GM23338 (cell line): ENCODE data around the gene MOB3C. TPM values are rescaled to one million over a fixed set of nuclear protein-coding genes. Genes with fewer than 3 reads are reported as not detected.

ENCODE experiments used
- ATAC-seq: fragments of 200-7000 bp; cut with Tn5 transposase; 3 replicates; pipeline ENCODE4 v1.9.1; 2020
- DNase-seq: peaks from one replicate; pipeline ENCODE4 v3.0.0-alpha.2; 2015; ENCODE audit warnings: low spot score
- H2AFZ ChIP-seq: fragments of 200-600 bp; sonication (generic); 2 replicates; pipeline ENCODE4 v1.8.0; 2016; ENCODE audit warnings: antibody characterized with exemption, mild to moderate bottlenecking, moderate library complexity
- H3F3A ChIP-seq: fragments of 200-600 bp; sonication (generic); replicated peaks from 2 replicates; pipeline ENCODE4 v1.8.0; 2017; ENCODE audit warnings: antibody characterized with exemption, mixed run types, low read depth
- H3K27ac ChIP-seq: fragments of 200-600 bp; sonication (generic); 2 replicates; pipeline ENCODE4 v1.6.1; 2016; ENCODE audit warnings: low read depth
- H3K27me3 ChIP-seq: fragments of 200-600 bp; sonication (generic); 2 replicates; pipeline ENCODE4 v1.8.0; 2016; ENCODE audit warnings: mild to moderate bottlenecking, mixed run types, moderate library complexity; ENCODE audit not compliant: insufficient read depth
- H3K36me3 ChIP-seq: fragments of 200-600 bp; sonication (generic); 2 replicates; pipeline ENCODE4 v1.8.0; 2016; ENCODE audit warnings: mild to moderate bottlenecking; ENCODE audit not compliant: insufficient read depth
- H3K4me1 ChIP-seq: fragments of 200-600 bp; sonication (generic); 2 replicates; pipeline ENCODE4 v1.8.0; 2016; ENCODE audit warnings: mild to moderate bottlenecking, moderate library complexity; ENCODE audit not compliant: insufficient read depth
- H3K4me2 ChIP-seq: fragments of 200-600 bp; sonication (generic); 2 replicates; pipeline ENCODE4 v1.7.1; 2017; ENCODE audit warnings: mixed run types
- H3K4me3 ChIP-seq: fragments of 200-600 bp; sonication (generic); 2 replicates; pipeline ENCODE4 v1.6.1; 2016; ENCODE audit warnings: mixed run types
- H3K79me2 ChIP-seq: fragments of 200-600 bp; sonication (generic); replicated peaks from 2 replicates; pipeline ENCODE4 v1.8.0; 2017; ENCODE audit warnings: mild to moderate bottlenecking; ENCODE audit not compliant: insufficient read depth
- H3K9me2 ChIP-seq: fragments of 200-600 bp; sonication (generic); 2 replicates; pipeline ENCODE4 v1.8.0; 2017; ENCODE audit not compliant: insufficient read depth
- H4K20me1 ChIP-seq: fragments of 200-600 bp; sonication (generic); replicated peaks from 2 replicates; pipeline ENCODE4 v1.8.0; 2017; ENCODE audit warnings: mild to moderate bottlenecking; ENCODE audit not compliant: insufficient read depth
- H3K27ac Mint-ChIP-seq: 2 replicates; pipeline ENCODE4 v1.8.0; 2020; ENCODE audit warnings: inconsistent platforms, mild to moderate bottlenecking, moderate library complexity, mixed read lengths
- H3K27me3 Mint-ChIP-seq: 3 replicates; pipeline ENCODE4 v1.8.0; 2022; ENCODE audit warnings: low read depth, mild to moderate bottlenecking, moderate library complexity, mixed read lengths, inconsistent platforms; ENCODE audit not compliant: insufficient read depth, poor library complexity
- H3K36me3 Mint-ChIP-seq: 3 replicates; pipeline ENCODE4 v1.8.0; 2021; ENCODE audit warnings: low read depth, mild to moderate bottlenecking, inconsistent platforms, moderate library complexity, mixed read lengths
- H3K4me1 Mint-ChIP-seq: 3 replicates; pipeline ENCODE4 v1.8.0; 2020; ENCODE audit warnings: mild to moderate bottlenecking, inconsistent platforms, mixed read lengths
- H3K4me3 Mint-ChIP-seq: 3 replicates; pipeline ENCODE4 v1.8.0; 2021; ENCODE audit warnings: moderate library complexity, mild to moderate bottlenecking, inconsistent platforms, mixed read lengths
- H3K9me3 Mint-ChIP-seq: 3 replicates; pipeline ENCODE4 v1.8.0; 2020; ENCODE audit warnings: moderate library complexity, mild to moderate bottlenecking, inconsistent platforms, mixed read lengths
- CTCF ChIP-seq, 2 experiments: fragments of 200-600 bp in 1 of 2; sonication (generic) in 1 of 2; conservative IDR thresholded peaks; 2 replicates each; pipeline versions ENCODE4 v1.5.1 to v1.6.1; 2016 to 2017; ENCODE audit warnings: antibody characterized with exemption in 2 of 2, low read depth in 2 of 2, mild to moderate bottlenecking in 2 of 2, moderate library complexity in 1 of 2
- EZH2phosphoT487 ChIP-seq: fragments of 200-600 bp; sonication (generic); IDR thresholded peaks from one replicate; pipeline ENCODE4 v1.8.1; 2018; ENCODE audit warnings: antibody characterized with exemption; ENCODE audit not compliant: unreplicated experiment
- JUNB ChIP-seq: IDR thresholded peaks from one replicate; pipeline ENCODE4 v1.6.1; 2016; ENCODE audit warnings: antibody characterized with exemption; ENCODE audit not compliant: unreplicated experiment
- NANOG ChIP-seq: IDR thresholded peaks from 2 replicates; pipeline ENCODE4 v1.6.1; 2016; ENCODE audit warnings: antibody characterized with exemption, borderline replicate concordance
- STAT1 ChIP-seq: IDR thresholded peaks from one replicate; pipeline ENCODE4 v1.6.1; 2016; ENCODE audit warnings: antibody characterized with exemption; ENCODE audit not compliant: unreplicated experiment
- ZNF114 ChIP-seq: fragments of 250-450 bp; sonication (Bioruptor Pico); IDR thresholded peaks from 2 replicates; pipeline ENCODE4 v1.5.0; 2020; ENCODE audit warnings: mild to moderate bottlenecking, moderate library complexity
- ZNF331 ChIP-seq: fragments of 250-450 bp; sonication (Bioruptor Pico); IDR thresholded peaks from 2 replicates; pipeline ENCODE4 v1.5.0; 2020; ENCODE audit warnings: low read depth, mild to moderate bottlenecking, moderate library complexity
- ZNF462 ChIP-seq: fragments of 250-450 bp; sonication (Bioruptor Pico); IDR thresholded peaks from 2 replicates; pipeline ENCODE4 v1.5.0; 2020; ENCODE audit warnings: mild to moderate bottlenecking, moderate library complexity
- polyA plus RNA-seq: library from polyadenylated mRNA; unstranded; fragments of >200 nt; fragmentation: Nextera tagmentation; extraction: Ambion mirVana; gene quantifications from 2 replicates; pipeline ENCODE4 v1.2.1, GENCODE V29; 2016
- total RNA-seq: library from RNA; depleted of rRNA; stranded (reverse); fragments of >200 nt; shearing (Covaris generic); gene quantifications from 2 replicates; pipeline ENCODE4 v1.2.3, GENCODE V29; 2014

The MOB3C gene
- total and polyA plus RNA-seq, 2 experiments from 2014 or later: 1.1 to 6.2 TPM

- no peak overlapping the region for H3K4me2 ChIP-seq
- Mint-ChIP-seq H3K27ac (no peak overlapping the region), H3K36me3 (peaks cover 8% of the 10 kb centered on the region; the same call in 1 of the 3 replicates), H3K27me3 (peaks cover under 1% of the 10 kb centered on the region), H3K9me3 (no peaks in the 10 kb centered on the region), H3K4me3 (no peak overlapping the region), H3K4me1 (peaks cover 7% of the 10 kb centered on the region)
- H2AFZ ChIP-seq: no peak overlapping the region
- no peaks in the 10 kb centered on the region for H3K9me2 ChIP-seq
- no peaks in the 10 kb centered on the region; the same call in 1 of the 2 replicates for H3K36me3 ChIP-seq
- no peaks in the 10 kb centered on the region for H3K79me2 ChIP-seq
- H3K27ac ChIP-seq: no peak overlapping the region
- DNase-seq: no peak
- no peaks in the 10 kb centered on the region for H4K20me1 ChIP-seq
- no peaks in the 10 kb centered on the region for H3F3A ChIP-seq
- no peaks in the 10 kb centered on the region for H3K27me3 ChIP-seq
- TF ChIP-seq NANOG (no peak), ZNF114 (no peak)
- ATAC-seq: no peak
- H3K4me1 ChIP-seq: no peaks in the 10 kb centered on the region; the same call in 1 of the 2 replicates
- no peak overlapping the region for H3K4me3 ChIP-seq
Measured at GRCh38 chr1:46596036-46596435, 20.6 kb downstream of the MOB3C start.

GRCh38 chr1:46595127-46595526, 21.5 kb downstream of the MOB3C start:
- no peaks in the 10 kb centered on the region for H4K20me1 ChIP-seq
- H3K36me3 Mint-ChIP-seq: peaks cover 8% of the 10 kb centered on the region; the same call in 1 of the 3 replicates
- no peak for ATAC-seq
- H3K9me2 ChIP-seq: no peaks in the 10 kb centered on the region
- H3K9me3 Mint-ChIP-seq: no peaks in the 10 kb centered on the region
- DNase-seq: no peak
- no peak overlapping the region for H3K4me3 ChIP-seq
- no peak overlapping the region for H3K27ac Mint-ChIP-seq
- no peak overlapping the region for H3K4me2 ChIP-seq
- no peak overlapping the region for H3K27ac ChIP-seq
- H3K27me3 ChIP-seq: no peaks in the 10 kb centered on the region
- no peaks in the 10 kb centered on the region; the same call in 1 of the 2 replicates for H3K36me3 ChIP-seq
- no peaks in the 10 kb centered on the region; the same call in 1 of the 2 replicates for H3K4me1 ChIP-seq
- no peaks in the 10 kb centered on the region for H3K27me3 Mint-ChIP-seq
- no peak overlapping the region for H2AFZ ChIP-seq
- H3K79me2 ChIP-seq: no peaks in the 10 kb centered on the region
- H3K4me1 Mint-ChIP-seq: peaks cover 7% of the 10 kb centered on the region
- no peak overlapping the region for H3K4me3 Mint-ChIP-seq
- no peak for TF ChIP-seq ZNF331
- no peak for TF ChIP-seq CTCF (conservative IDR thresholded peaks at IDR 0.05; ENCODE audit: low read depth in 2 of 2)
- no peak for TF ChIP-seq EZH2phosphoT487
- no peak for TF ChIP-seq STAT1
- no peak for TF ChIP-seq ZNF462
- TF ChIP-seq JUNB: no peak
- no peak for TF ChIP-seq ZNF114
- no peaks in the 10 kb centered on the region for H3F3A ChIP-seq
